RWPE1 (cell line): ENCODE results near the gene MRM1.

Experiments
- CTCF ChIA-PET: fragments of 350-600 bp; sonication (Branson Sonifier 250); formaldehyde crosslinking; extraction: SDS; loops from one replicate; lab custom pipeline; 2021; lab: Yijun Ruan, JAX
- POLR2A ChIA-PET: fragments of 400-600 bp; formaldehyde crosslinking; extraction: SDS; loops from one replicate; lab custom pipeline; 2020; ENCODE audit warnings: antibody characterized with exemption; ENCODE audit not compliant: low non-redundant PET; lab: Yijun Ruan, JAX
- DNase-seq: peaks from one replicate; pipeline ENCODE4 v3.0.0; 2012; ENCODE audit warnings: low spot score
- H3K27ac ChIP-seq: fragments of 450-650 bp; 2 replicates; pipeline ENCODE4 v1.5.1; 2017
- CTCF ChIP-seq: fragments of 450-650 bp; conservative IDR thresholded peaks from 2 replicates; pipeline ENCODE4 v1.5.1; 2017; ENCODE audit warnings: low read depth, mild to moderate bottlenecking

Gene MRM1

GRCh38 chr17:36583787-36584186 lies 17.6 kb upstream of the MRM1 start:
- no peak for DNase-seq
- POLR2A ChIA-PET = no interaction called here
- no peak overlapping the region for H3K27ac ChIP-seq
- CTCF ChIA-PET = interaction anchor here (0.7 kb wide), 1 partner anchor 186 kb away, joined by 5 read pairs; no protein-coding TSS in a partner anchor
- TF ChIP-seq CTCF = no peak

GRCh38 chr17:36586138-36586537 lies 15.2 kb upstream of the MRM1 start:
- no peak for TF ChIP-seq CTCF
- POLR2A ChIA-PET = no interaction called here
- CTCF ChIA-PET = no interaction called here

GRCh38 chr17:36590082-36590481 lies 11.3 kb upstream of the MRM1 start:
- DNase-seq = no peak
- CTCF ChIA-PET = interaction anchor here (0.5 kb wide), 1 partner anchor 543 kb away, joined by 3 read pairs; no protein-coding TSS in a partner anchor
- POLR2A ChIA-PET = no interaction called here
- H3K27ac ChIP-seq = no peak overlapping the region
- no peak for TF ChIP-seq CTCF

More at GRCh38 chr17:36586138-36586537, 15.2 kb upstream of the MRM1 start:
- DNase-seq = no peak
- H3K27ac ChIP-seq = no peak overlapping the region

GRCh38 chr17:36591434-36592315 lies 9.7 kb upstream of the MRM1 start, which contains the start of gene DHRS11:
DHRS11 (plus strand) TSS chr17:36591879; CDS start chr17:36592010, 131 bp downstream.
- POLR2A ChIA-PET = no interaction called here
- H3K27ac ChIP-seq = peak within 1 kb of the TSS; percentile 81
- CTCF ChIA-PET = interaction anchor here (0.6 to 0.7 kb wide), 2 partner anchors 11 kb away, joined by 3 to 4 read pairs; no protein-coding TSS in a partner anchor
- no peak for TF ChIP-seq CTCF
- peak; percentile 92 for DNase-seq

GRCh38 chr17:36592316-36592715 lies 9.1 kb upstream of the MRM1 start:
- peak overlapping the region; percentile 81 for H3K27ac ChIP-seq
- no peak for TF ChIP-seq CTCF
- CTCF ChIA-PET = interaction anchor here (0.7 to 1.0 kb wide), 2 partner anchors 10 to 11 kb away, joined by 3 to 4 read pairs; no protein-coding TSS in a partner anchor
- POLR2A ChIA-PET = no interaction called here
- peak; percentile 46 for DNase-seq

- DNase-seq = no peak
- POLR2A ChIA-PET = no interaction called here
Measured at GRCh38 chr17:36592716-36593321, 8.6 kb upstream of the MRM1 start.

More at GRCh38 chr17:36592716-36593321, 8.6 kb upstream of the MRM1 start:
- H3K27ac ChIP-seq = peak overlapping the region; percentile 81
- CTCF ChIA-PET = interaction anchor here (0.7 to 1.0 kb wide), 2 partner anchors 10 kb away, joined by 3 to 4 read pairs; no protein-coding TSS in a partner anchor
- TF ChIP-seq CTCF = no peak
